Colonic mucosa (tissue), 4 donors: ENCODE results near the gene MAPT. TPM values are rescaled to one million over a fixed set of nuclear protein-coding genes. Genes with fewer than 3 reads are reported as not detected.

ENCODE experiments used
- DNase-seq: peaks from one replicate; pipeline ENCODE4 v3.0.0-alpha.2; 2020
- H3K27ac ChIP-seq: fragments of 200-600 bp; one replicate; pipeline ENCODE4 v1.8.0; 2021
- H3K27me3 ChIP-seq: fragments of 200-600 bp; one replicate; pipeline ENCODE4 v1.8.0; 2021
- H3K36me3 ChIP-seq: fragments of 200-600 bp; one replicate; pipeline ENCODE4 v1.8.0; 2021
- H3K4me1 ChIP-seq: fragments of 200-600 bp; one replicate; pipeline ENCODE4 v1.8.0; 2021; ENCODE audit warnings: mild to moderate bottlenecking
- H3K4me3 ChIP-seq: fragments of 200-600 bp; one replicate; pipeline ENCODE4 v1.8.0; 2021
- H3K9ac ChIP-seq, 2 donors: one replicate each; pipeline ENCODE4 v1.7.0; 2013; ENCODE audit warnings: control low read depth in 2 of 2, low read depth in 2 of 2, low read length in 2 of 2
- H3K9me3 ChIP-seq: fragments of 200-600 bp; one replicate; pipeline ENCODE4 v1.8.0; 2021
- CTCF ChIP-seq: fragments of 200-600 bp; IDR thresholded peaks from one replicate; pipeline ENCODE4 v1.8.0; 2022; ENCODE audit warnings: antibody characterized with exemption, mild to moderate bottlenecking
- intact Hi-C: fragments of 100-400 bp; cut with DNase I; formaldehyde crosslinking; loops from one replicate; pipeline ENCODE4 v1.14.1; 2022
- total RNA-seq, 2 donors: library from RNA; stranded (reverse); fragmentation: NEBNext Ultra II Directional in 1 of 2; extraction: Animal tissue kit (Norgen Biotek cat#: 25700) in 1 of 2; gene quantifications; one replicate each; pipeline ENCODE4 v1.2.1, GENCODE V29; 2021
- donor health status: healthy.
- donor health status: DM: no; HTN: no; CAD: no.
- donor health status: DM: no; HTN: no; CAD: no.

MAPT gene
- total RNA-seq, 2 donors from 2014 or later, result 0.37 to 2.9 TPM

DNA sequence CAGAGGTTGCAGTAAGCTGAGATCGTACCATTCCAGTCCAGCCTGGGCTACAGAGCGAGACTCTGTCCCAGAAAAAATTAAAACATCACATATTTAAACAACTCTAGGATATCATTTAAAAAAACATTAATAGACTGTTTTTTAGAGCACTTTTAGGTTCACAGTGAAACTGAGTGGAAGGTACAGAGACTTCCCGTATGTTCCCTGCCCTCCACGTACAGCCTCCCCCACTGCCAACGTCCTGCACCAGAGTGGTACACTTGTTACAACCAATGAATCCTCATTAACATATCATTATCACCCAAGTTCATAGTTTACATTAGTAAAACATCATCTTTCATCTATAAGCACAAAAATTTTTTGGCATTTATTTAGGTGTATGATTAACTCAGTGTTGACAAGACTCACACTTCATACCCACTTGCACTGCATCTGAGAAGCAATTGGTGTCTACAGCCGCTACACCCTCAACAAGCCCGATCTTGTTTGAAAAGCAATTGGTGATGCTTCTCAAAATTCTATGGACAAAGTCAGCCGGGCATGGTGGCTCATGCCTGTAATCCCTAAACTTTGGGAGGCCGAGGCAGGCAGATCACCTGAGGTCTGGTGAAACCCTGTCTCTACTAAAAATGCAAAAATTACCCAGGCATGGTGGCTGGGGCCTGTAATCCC, 64.8 kb downstream of the MAPT start:
- TF ChIP-seq CTCF, result no peak
- no peaks in the 10 kb centered on the region for H3K4me1 ChIP-seq
- no peaks in the 10 kb centered on the region for H3K36me3 ChIP-seq
- intact Hi-C loops, result no loop called here
- no peak overlapping the region for H3K9ac ChIP-seq
- no peak overlapping the region for H3K4me3 ChIP-seq
- no peaks in the 10 kb centered on the region for H3K9me3 ChIP-seq
- no peaks in the 10 kb centered on the region for H3K27me3 ChIP-seq
- H3K27ac ChIP-seq, result no peak overlapping the region
- no peak for DNase-seq

- Histone ChIP-seq H3K27me3 (no peaks in the 10 kb centered on the region), H3K9me3 (no peaks in the 10 kb centered on the region), H3K36me3 (no peaks in the 10 kb centered on the region), H3K4me1 (no peaks in the 10 kb centered on the region), H3K9ac (no peak overlapping the region), H3K27ac (no peak overlapping the region), H3K4me3 (no peak overlapping the region)
- TF ChIP-seq CTCF, result no peak
- intact Hi-C loops, result no loop called here
- no peak for DNase-seq
Measured at GRCh38 chr17:45960311-45960710, 66.0 kb downstream of the MAPT start.

GRCh38 chr17:45961206-45961605, 66.9 kb downstream of the MAPT start:
- H3K4me1 ChIP-seq, result no peaks in the 10 kb centered on the region
- no peak overlapping the region for H3K4me3 ChIP-seq
- no peak for DNase-seq
- no peak overlapping the region for H3K9ac ChIP-seq
- H3K27ac ChIP-seq, result no peak overlapping the region
- H3K27me3 ChIP-seq, result no peaks in the 10 kb centered on the region
- H3K36me3 ChIP-seq, result no peaks in the 10 kb centered on the region
- TF ChIP-seq CTCF, result no peak
- no peaks in the 10 kb centered on the region for H3K9me3 ChIP-seq
- intact Hi-C loops, result no loop called here

DNA sequence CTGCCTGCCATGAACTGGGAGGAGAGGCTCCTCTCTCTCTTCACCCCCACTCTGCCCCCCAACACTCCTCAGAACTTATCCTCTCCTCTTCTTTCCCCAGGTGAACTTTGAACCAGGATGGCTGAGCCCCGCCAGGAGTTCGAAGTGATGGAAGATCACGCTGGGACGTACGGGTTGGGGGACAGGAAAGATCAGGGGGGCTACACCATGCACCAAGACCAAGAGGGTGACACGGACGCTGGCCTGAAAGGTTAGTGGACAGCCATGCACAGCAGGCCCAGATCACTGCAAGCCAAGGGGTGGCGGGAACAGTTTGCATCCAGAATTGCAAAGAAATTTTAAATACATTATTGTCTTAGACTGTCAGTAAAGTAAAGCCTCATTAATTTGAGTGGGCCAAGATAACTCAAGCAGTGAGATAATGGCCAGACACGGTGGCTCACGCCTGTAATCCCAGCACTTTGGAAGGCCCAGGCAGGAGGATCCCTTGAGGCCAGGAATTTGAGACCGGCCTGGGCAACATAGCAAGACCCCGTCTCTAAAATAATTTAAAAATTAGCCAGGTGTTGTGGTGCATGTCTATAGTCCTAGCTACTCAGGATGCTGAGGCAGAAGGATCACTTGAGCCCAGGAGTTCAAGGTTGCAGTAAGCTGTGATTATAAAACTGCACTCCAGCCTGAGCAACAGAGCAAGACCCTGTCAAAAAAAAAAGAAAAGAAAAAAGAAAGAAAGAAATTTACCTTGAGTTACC, 68.0 kb downstream of the MAPT start:
- intact Hi-C loops, result no loop called here
- TF ChIP-seq CTCF, result no peak
- no peak overlapping the region for H3K27ac ChIP-seq
- no peaks in the 10 kb centered on the region for H3K9me3 ChIP-seq
- H3K9ac ChIP-seq, result no peak overlapping the region
- no peak for DNase-seq
- no peaks in the 10 kb centered on the region for H3K36me3 ChIP-seq
- H3K4me1 ChIP-seq, result no peaks in the 10 kb centered on the region
- H3K4me3 ChIP-seq, result no peak overlapping the region
- H3K27me3 ChIP-seq, result no peaks in the 10 kb centered on the region

GRCh38 chr17:45963283-45963682, 68.9 kb downstream of the MAPT start:
- H3K4me1 ChIP-seq, result no peaks in the 10 kb centered on the region
- H3K27ac ChIP-seq, result no peak overlapping the region
- no peak overlapping the region for H3K4me3 ChIP-seq
- no peak overlapping the region for H3K9ac ChIP-seq
- H3K36me3 ChIP-seq, result no peaks in the 10 kb centered on the region
- H3K27me3 ChIP-seq, result no peaks in the 10 kb centered on the region
- TF ChIP-seq CTCF, result no peak
- intact Hi-C loops, result no loop called here
- DNase-seq, result no peak
- no peaks in the 10 kb centered on the region for H3K9me3 ChIP-seq
